Hepatocyte (in vitro differentiated cells): Measurements from ENCODE around the gene ZDHHC12. TPM values are rescaled to one million over a fixed set of nuclear protein-coding genes. Genes with fewer than 3 reads are reported as not detected.
"Not testable (repeated sequence)": the region's sequence is repeated elsewhere in the genome, so short reads cannot be mapped to it uniquely, and the experiment has no call there.

Experiments
- DNase-seq: peaks from one replicate; pipeline ENCODE4 v3.0.0-alpha.2; 2016; ENCODE audit warnings: low spot score
- H2AFZ ChIP-seq: fragments of 200-600 bp; sonication (generic); 2 replicates; pipeline ENCODE4 v1.6.0; 2016; ENCODE audit warnings: antibody characterized with exemption, mild to moderate bottlenecking
- H3K27ac ChIP-seq: fragments of 200-600 bp; sonication (generic); 2 replicates; pipeline ENCODE4 v1.5.1; 2016; ENCODE audit warnings: mild to moderate bottlenecking
- H3K27me3 ChIP-seq: fragments of 200-600 bp; sonication (generic); 2 replicates; pipeline ENCODE4 v1.6.1; 2016
- H3K36me3 ChIP-seq: fragments of 200-600 bp; sonication (generic); replicated peaks from 2 replicates; pipeline ENCODE4 v1.5.1; 2016; ENCODE audit warnings: low read depth; ENCODE audit not compliant: insufficient read depth
- H3K4me1 ChIP-seq: fragments of 200-600 bp; sonication (generic); 2 replicates; pipeline ENCODE4 v1.5.1; 2016; ENCODE audit warnings: mild to moderate bottlenecking, moderate library complexity; ENCODE audit not compliant: insufficient read depth
- H3K4me2 ChIP-seq: fragments of 200-600 bp; sonication (generic); 2 replicates; pipeline ENCODE4 v1.6.0; 2016
- H3K4me3 ChIP-seq: fragments of 200-600 bp; sonication (generic); 2 replicates; pipeline ENCODE4 v1.5.1; 2016; ENCODE audit warnings: mild to moderate bottlenecking
- H3K79me2 ChIP-seq: fragments of 200-600 bp; sonication (generic); 2 replicates; pipeline ENCODE4 v1.6.0; 2017; ENCODE audit warnings: mild to moderate bottlenecking
- H3K9me2 ChIP-seq: fragments of 200-600 bp; sonication (generic); replicated peaks from 2 replicates; pipeline ENCODE4 v1.6.0; 2017; ENCODE audit warnings: mild to moderate bottlenecking; ENCODE audit not compliant: insufficient read depth
- H3K9me3 ChIP-seq: fragments of 200-600 bp; sonication (generic); 2 replicates; pipeline ENCODE4 v1.5.1; 2016; ENCODE audit warnings: low read depth, mild to moderate bottlenecking
- H4K20me1 ChIP-seq: fragments of 200-600 bp; sonication (generic); 2 replicates; pipeline ENCODE4 v1.6.0; 2016; ENCODE audit warnings: mild to moderate bottlenecking; ENCODE audit not compliant: insufficient read depth, poor library complexity, severe bottlenecking
- EZH2 ChIP-seq: fragments of 200-600 bp; sonication (generic); IDR thresholded peaks from 2 replicates; pipeline ENCODE4 v1.6.1; 2016; ENCODE audit warnings: antibody characterized with exemption, mild to moderate bottlenecking, borderline replicate concordance
- EZH2phosphoT487 ChIP-seq: fragments of 200-600 bp; sonication (generic); IDR thresholded peaks from one replicate; pipeline ENCODE4 v1.6.1; 2018; ENCODE audit warnings: antibody characterized with exemption, mild to moderate bottlenecking, low read depth, moderate library complexity; ENCODE audit not compliant: unreplicated experiment, severe bottlenecking
- WGBS: methylation state at CpG from one replicate; pipeline ENCODE4 v1.1.6; 2016; ENCODE audit warnings: low lambda C conversion rate; ENCODE audit errors: missing lambda C conversion rate; 5-methylcytosine and 5-hydroxymethylcytosine counted together
- polyA plus RNA-seq: library from polyadenylated mRNA; unstranded; fragments of >200 nt; fragmentation: Nextera tagmentation; extraction: Ambion mirVana; gene quantifications from 2 replicates; pipeline ENCODE4 v1.2.1, GENCODE V29; 2016
- total RNA-seq: library from RNA; depleted of rRNA; stranded (reverse); fragments of >200 nt; gene quantifications from 2 replicates; pipeline ENCODE4 v1.2.3, GENCODE V29; 2014
- TF ChIP-seq, protein P1 (sequence below): fragments of 200-600 bp; sonication (generic); IDR thresholded peaks from 2 replicates; pipeline ENCODE4 v1.5.1; 2016; ENCODE audit warnings: antibody characterized with exemption, mild to moderate bottlenecking; ENCODE audit not compliant: poor library complexity

ZDHHC12 gene
- total and polyA plus RNA-seq, 2 experiments from 2014 or later, result 26.2 to 76.3 TPM

GRCh38 chr9:128696923-128697707, 26.8 kb downstream of the ZDHHC12 start:
- Histone ChIP-seq H3K9me2 (no peaks in the 10 kb centered on the region), H3K27ac (peak overlapping the region; percentile 47), H3K36me3 (peaks cover 13% of the 10 kb centered on the region), H3K4me3 (no peak overlapping the region), H4K20me1 (peaks cover 16% of the 10 kb centered on the region), H2AFZ (no peak overlapping the region), H3K9me3 (no peaks in the 10 kb centered on the region), H3K79me2 (peaks cover 25% of the 10 kb centered on the region), H3K4me2 (no peak overlapping the region), H3K4me1 (no peaks in the 10 kb centered on the region), H3K27me3 (no peaks in the 10 kb centered on the region)
- no peak for TF ChIP-seq EZH2phosphoT487
- TF ChIP-seq, protein P1, sequence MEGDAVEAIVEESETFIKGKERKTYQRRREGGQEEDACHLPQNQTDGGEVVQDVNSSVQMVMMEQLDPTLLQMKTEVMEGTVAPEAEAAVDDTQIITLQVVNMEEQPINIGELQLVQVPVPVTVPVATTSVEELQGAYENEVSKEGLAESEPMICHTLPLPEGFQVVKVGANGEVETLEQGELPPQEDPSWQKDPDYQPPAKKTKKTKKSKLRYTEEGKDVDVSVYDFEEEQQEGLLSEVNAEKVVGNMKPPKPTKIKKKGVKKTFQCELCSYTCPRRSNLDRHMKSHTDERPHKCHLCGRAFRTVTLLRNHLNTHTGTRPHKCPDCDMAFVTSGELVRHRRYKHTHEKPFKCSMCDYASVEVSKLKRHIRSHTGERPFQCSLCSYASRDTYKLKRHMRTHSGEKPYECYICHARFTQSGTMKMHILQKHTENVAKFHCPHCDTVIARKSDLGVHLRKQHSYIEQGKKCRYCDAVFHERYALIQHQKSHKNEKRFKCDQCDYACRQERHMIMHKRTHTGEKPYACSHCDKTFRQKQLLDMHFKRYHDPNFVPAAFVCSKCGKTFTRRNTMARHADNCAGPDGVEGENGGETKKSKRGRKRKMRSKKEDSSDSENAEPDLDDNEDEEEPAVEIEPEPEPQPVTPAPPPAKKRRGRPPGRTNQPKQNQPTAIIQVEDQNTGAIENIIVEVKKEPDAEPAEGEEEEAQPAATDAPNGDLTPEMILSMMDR, result no peak
- no peak for TF ChIP-seq EZH2
- WGBS, result 80% methylated on average over 8 of the region's 8 CpGs
- no peak for DNase-seq

DNA sequence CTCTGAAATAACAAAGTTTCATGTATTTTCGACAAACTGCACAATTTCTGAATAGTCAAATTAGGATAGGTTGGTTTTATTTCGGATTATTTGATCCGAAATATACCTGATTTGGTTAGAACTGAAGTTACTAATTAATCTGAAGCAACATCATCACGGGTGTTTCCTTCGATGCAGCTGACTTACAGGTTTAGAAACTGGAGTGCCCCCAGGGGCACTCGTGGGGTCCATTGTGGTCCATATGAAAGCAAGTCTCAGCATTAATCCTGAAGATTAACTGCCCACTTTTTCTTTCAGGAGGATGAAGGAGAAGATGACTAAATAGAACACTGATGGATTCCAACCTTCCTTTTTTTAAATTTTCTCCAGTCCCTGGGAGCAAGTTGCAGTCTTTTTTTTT, 29.6 kb downstream of the ZDHHC12 start:
- Histone ChIP-seq H3K27ac (no peak overlapping the region), H3K4me1 (peaks cover 10% of the 10 kb centered on the region), H3K9me2 (no peaks in the 10 kb centered on the region), H3K4me3 (no peak overlapping the region), H3K36me3 (peaks cover 13% of the 10 kb centered on the region), H2AFZ (no peak overlapping the region), H3K9me3 (no peaks in the 10 kb centered on the region), H3K4me2 (no peak overlapping the region), H3K27me3 (no peaks in the 10 kb centered on the region), H4K20me1 (peaks cover 38% of the 10 kb centered on the region), H3K79me2 (peaks cover 48% of the 10 kb centered on the region)
- WGBS, result 90% methylated on average over 6 of the region's 6 CpGs
- TF ChIP-seq EZH2 (no peak), EZH2phosphoT487 (no peak)
- TF ChIP-seq, protein P1, result no peak
- no peak for DNase-seq

- H4K20me1 ChIP-seq, result peaks cover 38% of the 10 kb centered on the region
- not testable (repeated sequence) for H3K9me3 ChIP-seq, H3K27me3 ChIP-seq, H3K4me2 ChIP-seq, DNase-seq, H3K27ac ChIP-seq, H2AFZ ChIP-seq, H3K9me2 ChIP-seq, H3K4me3 ChIP-seq
- H3K36me3 ChIP-seq, result peaks cover 13% of the 10 kb centered on the region
- peaks cover 10% of the 10 kb centered on the region for H3K4me1 ChIP-seq
- peaks cover 49% of the 10 kb centered on the region for H3K79me2 ChIP-seq
- 99% methylated on average over 3 of the region's 3 CpGs for WGBS
These were observed 30.2 kb downstream of the ZDHHC12 start for GRCh38 chr9:128693738-128694137.

DNA sequence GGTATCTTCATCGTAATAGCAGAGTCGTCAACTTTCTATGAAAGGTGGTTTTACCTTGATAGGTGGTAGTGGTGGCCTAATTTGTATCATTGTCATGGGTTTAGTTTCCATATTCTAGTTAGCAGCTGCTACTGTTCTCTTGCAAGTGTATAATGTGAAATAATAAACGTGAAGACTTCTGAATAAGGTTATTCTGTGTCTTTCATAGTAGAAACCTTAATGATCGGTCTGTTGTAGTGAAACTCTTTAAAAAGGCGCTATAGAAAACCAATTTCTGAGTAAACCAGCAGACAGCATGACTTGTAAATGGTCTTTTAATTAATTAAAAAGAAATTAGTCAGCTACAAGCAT, 33.3 kb downstream of the ZDHHC12 start:
- no peak for DNase-seq
- H3K79me2 ChIP-seq, result peaks cover 72% of the 10 kb centered on the region
- no peak overlapping the region for H2AFZ ChIP-seq
- H3K27me3 ChIP-seq, result no peaks in the 10 kb centered on the region
- H3K4me2 ChIP-seq, result peak overlapping the region; percentile 81
- H3K4me3 ChIP-seq, result peak overlapping the region; percentile 73
- H3K4me1 ChIP-seq, result peaks cover 30% of the 10 kb centered on the region
- no peaks in the 10 kb centered on the region for H3K9me3 ChIP-seq
- WGBS, result 9% methylated on average over 5 of the region's 5 CpGs
- H3K36me3 ChIP-seq, result peaks cover 13% of the 10 kb centered on the region
- TF ChIP-seq, protein P1, result no peak
- no peak for TF ChIP-seq EZH2phosphoT487
- TF ChIP-seq EZH2, result no peak
- peaks cover 38% of the 10 kb centered on the region for H4K20me1 ChIP-seq
- peak overlapping the region; percentile 71 for H3K27ac ChIP-seq
- no peaks in the 10 kb centered on the region for H3K9me2 ChIP-seq
